NT2/D1 (cell line): Measurements from ENCODE around the gene PLCL1.

Source experiments
- DNase-seq: peaks from one replicate; pipeline ENCODE4 v3.0.0-alpha.2; 2011; ENCODE audit warnings: low read depth, low spot score
- H3K27me3 ChIP-seq: 2 replicates; pipeline ENCODE4 v1.6.0; 2011; ENCODE audit warnings: mild to moderate bottlenecking; ENCODE audit not compliant: insufficient read length, insufficient read depth
- H3K36me3 ChIP-seq: 2 replicates; pipeline ENCODE4 v1.6.1; 2011; ENCODE audit warnings: mild to moderate bottlenecking, low read length, mixed read lengths; ENCODE audit not compliant: insufficient read depth, insufficient read length
- H3K4me1 ChIP-seq: 2 replicates; pipeline ENCODE4 v1.5.1; 2011; ENCODE audit not compliant: insufficient read depth, insufficient read length
- H3K4me3 ChIP-seq: 2 replicates; pipeline ENCODE4 v1.5.1; 2011; ENCODE audit warnings: low read depth; ENCODE audit not compliant: insufficient read length
- H3K9ac ChIP-seq: 2 replicates; pipeline ENCODE4 v1.6.0; 2011; ENCODE audit warnings: low read depth; ENCODE audit not compliant: insufficient read length
- H3K9me3 ChIP-seq: 2 replicates; pipeline ENCODE4 v1.5.1; 2011; ENCODE audit warnings: mild to moderate bottlenecking, low read length; ENCODE audit not compliant: insufficient read depth
- SUZ12 ChIP-seq: IDR thresholded peaks from 2 replicates; pipeline ENCODE4 v1.6.1; 2011; ENCODE audit not compliant: insufficient read length, insufficient read depth; ENCODE audit errors: extremely low read depth
- YY1 ChIP-seq: IDR thresholded peaks from 2 replicates; pipeline ENCODE4 v1.6.1; 2011; ENCODE audit not compliant: insufficient read length, insufficient read depth
- ZNF274 ChIP-seq: IDR thresholded peaks from 2 replicates; pipeline ENCODE4 v1.6.1; 2011; ENCODE audit warnings: mild to moderate bottlenecking, low read depth, low read length

The PLCL1 gene

DNA sequence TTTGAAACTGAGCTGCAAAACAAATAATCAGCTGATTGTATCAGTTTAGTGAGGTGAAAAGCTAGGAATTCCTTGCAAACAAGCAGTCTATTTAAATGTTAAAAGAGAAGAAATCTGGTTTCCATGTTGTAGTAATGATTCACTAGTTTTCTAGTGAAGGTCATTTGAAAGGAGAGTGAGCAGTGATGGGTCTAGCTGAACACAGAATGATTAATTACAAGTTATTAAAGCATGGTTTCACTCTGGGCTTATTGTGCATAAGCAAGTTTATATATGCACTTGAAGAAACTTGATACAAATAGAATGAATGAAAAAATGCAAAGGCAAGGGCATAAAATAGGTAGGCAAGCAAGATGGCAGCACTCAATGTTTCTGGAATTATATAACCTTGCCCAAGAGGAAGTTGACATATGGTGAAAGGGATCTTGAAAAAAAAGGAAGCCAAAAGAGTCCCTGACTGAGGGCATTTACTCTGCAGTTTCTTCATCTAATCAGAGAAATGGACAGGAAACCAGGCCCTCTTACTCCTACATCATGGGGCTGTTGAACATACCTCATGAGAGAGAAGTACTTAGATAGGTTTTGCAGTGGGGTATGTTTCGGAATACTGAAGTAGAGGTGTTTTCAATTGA is 53.2 kb downstream of the PLCL1 start:
- no peaks in the 10 kb centered on the region for H3K36me3 ChIP-seq
- no peaks in the 10 kb centered on the region for H3K4me1 ChIP-seq
- H3K9me3 ChIP-seq, result peaks cover 6% of the 10 kb centered on the region; the same call in 1 of the 2 replicates
- no peak for TF ChIP-seq SUZ12
- TF ChIP-seq YY1, result no peak
- no peak for TF ChIP-seq ZNF274
- no peak overlapping the region for H3K4me3 ChIP-seq
- no peak overlapping the region for H3K9ac ChIP-seq
- DNase-seq, result no peak
- no peaks in the 10 kb centered on the region for H3K27me3 ChIP-seq

- H3K4me1 ChIP-seq, result no peaks in the 10 kb centered on the region
- H3K36me3 ChIP-seq, result no peaks in the 10 kb centered on the region
- H3K9me3 ChIP-seq, result peaks cover 6% of the 10 kb centered on the region; the same call in 1 of the 2 replicates
- H3K27me3 ChIP-seq, result no peaks in the 10 kb centered on the region
- TF ChIP-seq SUZ12, result no peak
- no peak for TF ChIP-seq YY1
- TF ChIP-seq ZNF274, result no peak
- no peak overlapping the region for H3K4me3 ChIP-seq
- no peak overlapping the region for H3K9ac ChIP-seq
- no peak for DNase-seq
Observed at GRCh38 chr2:197858607-197859140, 54.3 kb downstream of the PLCL1 start.

GRCh38 chr2:197862246-197862955 is 58.0 kb downstream of the PLCL1 start:
- H3K27me3 ChIP-seq, result no peaks in the 10 kb centered on the region
- H3K4me3 ChIP-seq, result no peak overlapping the region
- no peak for TF ChIP-seq YY1
- no peak for TF ChIP-seq ZNF274
- no peak for TF ChIP-seq SUZ12
- H3K36me3 ChIP-seq, result no peaks in the 10 kb centered on the region
- no peaks in the 10 kb centered on the region for H3K4me1 ChIP-seq
- peaks cover 6% of the 10 kb centered on the region; the same call in 1 of the 2 replicates for H3K9me3 ChIP-seq
- no peak for DNase-seq
- no peak overlapping the region for H3K9ac ChIP-seq

DNA sequence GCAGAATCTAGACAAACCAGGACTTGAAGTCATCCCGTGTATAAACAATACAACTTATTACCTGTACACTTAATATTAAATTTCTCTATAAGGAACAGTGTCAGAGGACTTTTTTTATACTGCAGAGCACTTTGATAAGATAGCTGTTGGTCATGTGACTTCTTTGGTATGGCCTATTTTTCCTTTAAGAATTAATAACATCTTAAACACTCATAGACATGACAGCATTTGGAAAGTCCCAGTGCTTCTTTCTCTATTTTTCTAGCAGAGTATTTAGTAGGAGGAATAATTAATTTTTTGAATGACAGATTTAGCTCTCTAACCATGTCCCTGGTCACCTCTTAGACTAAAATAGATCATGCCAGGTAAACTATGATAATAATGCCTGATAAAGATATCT is 59.4 kb downstream of the PLCL1 start:
- H3K27me3 ChIP-seq, result no peaks in the 10 kb centered on the region
- H3K9me3 ChIP-seq, result peaks cover 2% of the 10 kb centered on the region; the same call in 1 of the 2 replicates
- DNase-seq, result no peak
- no peak overlapping the region for H3K4me3 ChIP-seq
- no peaks in the 10 kb centered on the region for H3K4me1 ChIP-seq
- no peak overlapping the region for H3K9ac ChIP-seq
- no peaks in the 10 kb centered on the region for H3K36me3 ChIP-seq
- TF ChIP-seq SUZ12, result no peak
- TF ChIP-seq ZNF274, result no peak
- no peak for TF ChIP-seq YY1

- H3K4me3 ChIP-seq, result no peak overlapping the region
- no peak for DNase-seq
Observed at GRCh38 chr2:197866455-197866854, 62.1 kb downstream of the PLCL1 start.

GRCh38 chr2:197867033-197867432 is 62.6 kb downstream of the PLCL1 start:
- H3K36me3 ChIP-seq, result no peaks in the 10 kb centered on the region
- H3K9ac ChIP-seq, result no peak overlapping the region
- no peak for TF ChIP-seq YY1
- no peak for TF ChIP-seq ZNF274
- TF ChIP-seq SUZ12, result no peak
- H3K4me1 ChIP-seq, result no peaks in the 10 kb centered on the region
- no peak for DNase-seq
- no peak overlapping the region for H3K4me3 ChIP-seq
- H3K9me3 ChIP-seq, result no peaks in the 10 kb centered on the region
- no peaks in the 10 kb centered on the region for H3K27me3 ChIP-seq

More at GRCh38 chr2:197866455-197866854, 62.1 kb downstream of the PLCL1 start:
- no peaks in the 10 kb centered on the region for H3K36me3 ChIP-seq
- no peaks in the 10 kb centered on the region for H3K27me3 ChIP-seq
- H3K4me1 ChIP-seq, result no peaks in the 10 kb centered on the region
- TF ChIP-seq SUZ12 (no peak), ZNF274 (no peak), YY1 (no peak)
- no peak overlapping the region for H3K9ac ChIP-seq
- no peaks in the 10 kb centered on the region for H3K9me3 ChIP-seq

DNA sequence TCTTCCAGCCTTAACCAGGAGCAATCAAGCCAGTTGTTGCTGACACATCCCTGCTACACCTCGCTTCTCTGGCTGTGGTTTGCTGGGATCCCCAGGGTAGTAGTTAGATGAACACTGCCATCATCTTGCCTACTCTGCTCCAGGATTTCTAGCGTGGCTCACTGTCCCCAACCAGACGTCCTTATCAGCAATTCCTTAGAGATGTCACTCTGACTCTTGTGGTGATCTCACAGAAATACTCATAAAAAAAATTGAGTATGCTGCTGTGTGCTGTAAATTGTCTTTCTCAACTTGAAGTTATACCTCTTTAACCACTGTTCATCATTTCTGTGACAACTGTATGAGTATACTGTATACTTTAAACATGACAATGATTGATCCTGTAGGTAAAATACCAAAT is 63.2 kb downstream of the PLCL1 start:
- no peak for DNase-seq
- H3K4me1 ChIP-seq, result no peaks in the 10 kb centered on the region
- no peak overlapping the region for H3K4me3 ChIP-seq
- no peaks in the 10 kb centered on the region for H3K27me3 ChIP-seq
- H3K36me3 ChIP-seq, result no peaks in the 10 kb centered on the region
- H3K9ac ChIP-seq, result no peak overlapping the region
- no peaks in the 10 kb centered on the region for H3K9me3 ChIP-seq
- no peak for TF ChIP-seq YY1
- TF ChIP-seq ZNF274, result no peak
- TF ChIP-seq SUZ12, result no peak
